ENCODE data around the gene LRFN3.
"Not testable (repeated sequence)": the region's sequence is repeated elsewhere in the genome, so short reads cannot be mapped to it uniquely, and the experiment has no call there.

The LRFN3 gene

GRCh38 chr19:35935911-35936737, at the start of gene LRFN3:
Gene LRFN3 (plus strand): TSS chr19:35936374. CDS start chr19:35939426, 3,052 bp downstream.
- peak in 1 of 2 donors; percentile 49 for DNase-seq (ENCODE audit: low read depth in 2 of 2)

DNA sequence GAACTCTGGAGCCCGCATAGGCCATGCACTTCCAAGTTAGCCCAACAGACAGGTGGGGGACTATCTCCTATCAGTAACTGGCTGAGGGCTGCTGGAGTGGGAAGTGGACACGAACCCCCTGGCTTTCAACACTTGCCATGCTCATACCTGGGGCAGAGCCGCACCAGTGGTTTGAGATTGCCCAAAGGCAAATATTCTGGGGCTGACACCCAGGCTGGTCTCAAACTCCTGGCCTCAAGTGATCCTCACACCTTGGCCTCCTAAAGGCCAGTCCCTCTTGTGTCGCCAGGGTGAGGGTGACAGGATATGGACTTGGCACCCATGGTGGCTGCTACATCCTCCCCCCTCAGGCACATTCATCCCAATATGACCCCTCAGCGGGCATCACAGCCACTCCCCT, 49.0 kb upstream of the LRFN3 start:
- no peak for DNase-seq (ENCODE audit: low read depth in 2 of 2)

GRCh38 chr19:35888398-35888797, 47.8 kb upstream of the LRFN3 start:
- DNase-seq (ENCODE audit: low read depth in 2 of 2) = no peak

DNA sequence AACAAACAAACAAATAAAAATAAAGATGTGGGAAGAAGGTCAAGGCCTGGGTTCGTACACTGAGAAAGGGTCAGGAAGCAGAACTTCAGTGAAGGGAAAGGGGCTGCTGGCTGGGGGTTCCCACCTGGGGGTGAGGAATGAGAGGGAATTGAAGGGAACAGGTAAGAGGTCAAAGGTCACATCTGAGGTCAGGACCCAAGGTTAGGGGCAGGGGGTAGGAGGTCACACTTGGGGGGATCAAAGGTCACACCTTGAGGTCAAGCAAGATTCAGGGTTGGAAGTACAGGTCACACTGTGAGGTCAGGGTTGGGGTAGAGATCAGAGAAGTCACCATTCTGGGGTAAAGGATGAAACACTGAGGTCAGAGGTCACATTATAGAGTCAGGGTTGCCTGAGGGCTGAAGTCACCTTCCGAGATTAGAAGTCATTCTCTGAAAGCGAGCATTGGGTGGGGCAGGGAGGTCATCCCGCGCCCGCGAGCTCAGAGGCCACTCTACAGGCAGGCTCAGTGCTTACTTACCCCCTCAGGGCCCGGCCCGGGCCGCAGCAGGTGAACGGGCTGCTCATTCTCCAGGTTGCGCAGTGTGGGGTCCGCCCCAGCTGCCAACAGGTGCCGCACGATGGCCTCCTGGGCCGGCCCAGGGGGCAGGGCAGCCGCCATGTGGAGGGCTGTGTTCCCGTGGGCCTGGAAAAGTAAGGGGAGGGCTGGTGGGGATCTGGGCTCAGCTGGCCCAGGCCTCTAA, 46.6 kb upstream of the LRFN3 start:
- DNase-seq (ENCODE audit: low read depth in 2 of 2) = no peak

GRCh38 chr19:35890113-35890650, 46.0 kb upstream of the LRFN3 start:
- no peak for DNase-seq (ENCODE audit: low read depth in 2 of 2)

DNA sequence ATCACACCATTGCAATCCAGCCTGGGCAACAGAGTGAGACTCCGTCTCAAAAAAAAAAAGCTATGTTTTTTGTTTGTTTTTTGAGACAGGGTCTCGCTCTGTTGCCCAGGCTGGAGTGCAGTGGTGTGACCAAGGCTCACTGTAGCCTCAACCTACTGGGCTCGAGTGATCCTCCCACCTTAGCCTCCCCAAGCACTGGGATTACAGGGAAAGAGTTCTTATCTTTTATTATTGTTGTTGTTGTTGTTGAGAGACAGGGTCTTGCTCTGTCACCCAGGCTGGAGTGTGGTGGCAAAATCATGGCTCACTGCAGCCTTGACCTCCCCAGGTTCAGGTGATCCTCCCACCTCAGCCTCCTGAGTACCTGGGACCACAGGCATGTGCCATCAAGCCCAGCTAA, 44.4 kb upstream of the LRFN3 start:
- DNase-seq (ENCODE audit: low read depth in 2 of 2) = not testable (repeated sequence)

DNA sequence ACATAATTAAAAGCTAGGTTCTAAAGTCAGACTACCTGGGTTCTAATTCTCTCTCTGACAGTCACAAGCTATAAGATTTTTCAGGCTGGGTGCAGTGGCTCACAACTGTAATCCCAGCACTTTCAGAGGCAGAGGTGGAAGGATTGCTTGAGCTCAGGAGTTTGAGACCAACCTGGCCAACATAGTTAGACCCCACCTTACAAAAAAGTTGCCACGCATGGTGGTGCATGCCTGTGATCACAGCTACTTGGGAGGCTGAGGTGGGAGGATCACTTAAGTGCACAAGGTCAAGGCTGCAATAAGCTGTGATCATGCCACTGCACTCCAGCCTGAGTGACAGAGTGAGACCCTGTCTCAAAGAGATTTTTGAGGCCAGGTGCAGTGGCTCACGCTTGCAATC, 41.8 kb upstream of the LRFN3 start:
- DNase-seq (ENCODE audit: low read depth in 2 of 2) = no peak

- DNase-seq (ENCODE audit: low read depth in 2 of 2) = no peak
Measured at GRCh38 chr19:35895911-35896642, 40.1 kb upstream of the LRFN3 start.

DNA sequence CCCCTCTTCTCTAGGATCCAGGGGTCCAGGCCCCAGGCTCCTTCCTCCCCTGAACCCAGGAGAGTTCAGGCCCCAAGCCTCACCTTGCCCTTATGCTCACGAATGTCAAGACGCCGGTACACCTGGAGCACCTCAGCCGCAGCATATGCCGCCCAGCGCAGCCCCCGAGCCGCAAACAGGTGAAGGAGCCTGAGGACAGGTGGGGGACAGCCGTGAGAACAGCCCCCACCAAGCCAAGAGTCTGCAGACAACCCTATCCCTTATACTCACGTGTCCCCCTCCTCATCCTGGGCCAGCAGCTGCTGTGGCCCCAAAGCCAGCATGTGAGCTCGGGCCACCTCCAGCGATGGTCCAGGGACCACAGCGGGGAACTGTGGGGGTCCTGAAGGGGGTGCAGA, 39.5 kb upstream of the LRFN3 start:
- DNase-seq (ENCODE audit: low read depth in 2 of 2) = no peak

GRCh38 chr19:35897706-35898451, 38.3 kb upstream of the LRFN3 start:
- no peak for DNase-seq (ENCODE audit: low read depth in 2 of 2)

- no peak for DNase-seq (ENCODE audit: low read depth in 2 of 2)
Measured at GRCh38 chr19:35898499-35898809, 37.7 kb upstream of the LRFN3 start.

- peak; percentile 81 to 90 for DNase-seq (ENCODE audit: low read depth in 2 of 2)
Measured at GRCh38 chr19:35899547-35900214, 36.5 kb upstream of the LRFN3 start.

DNA sequence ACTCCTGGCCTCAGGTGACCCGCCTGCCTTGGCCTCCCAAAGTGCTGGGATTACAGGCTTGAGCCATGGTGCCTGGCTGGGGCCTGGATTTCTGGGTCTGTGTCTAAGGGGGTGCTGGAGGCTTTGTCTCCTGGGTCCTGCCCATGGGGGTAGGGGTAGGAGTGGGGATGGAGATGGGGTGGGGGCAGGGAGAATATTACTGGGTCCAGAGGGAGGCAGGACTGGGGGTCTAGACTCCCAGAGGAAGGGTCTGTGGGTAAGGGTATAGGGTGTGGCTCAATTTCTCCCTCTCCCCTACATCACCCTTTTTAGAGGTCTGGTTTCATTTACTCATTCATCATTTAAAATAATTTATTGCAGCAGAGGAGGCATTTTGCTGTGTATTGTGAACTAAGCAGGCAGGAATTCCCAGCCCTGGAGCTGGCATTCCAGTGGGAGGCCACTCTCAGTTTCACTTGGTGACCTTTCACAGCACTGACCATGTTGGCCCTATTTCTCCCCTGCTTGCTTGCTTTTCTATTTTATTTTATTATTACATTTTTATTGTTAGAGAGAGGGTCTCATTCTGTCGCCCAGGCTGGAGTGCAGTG, 35.0 kb upstream of the LRFN3 start:
- no peak for DNase-seq (ENCODE audit: low read depth in 2 of 2)

DNA sequence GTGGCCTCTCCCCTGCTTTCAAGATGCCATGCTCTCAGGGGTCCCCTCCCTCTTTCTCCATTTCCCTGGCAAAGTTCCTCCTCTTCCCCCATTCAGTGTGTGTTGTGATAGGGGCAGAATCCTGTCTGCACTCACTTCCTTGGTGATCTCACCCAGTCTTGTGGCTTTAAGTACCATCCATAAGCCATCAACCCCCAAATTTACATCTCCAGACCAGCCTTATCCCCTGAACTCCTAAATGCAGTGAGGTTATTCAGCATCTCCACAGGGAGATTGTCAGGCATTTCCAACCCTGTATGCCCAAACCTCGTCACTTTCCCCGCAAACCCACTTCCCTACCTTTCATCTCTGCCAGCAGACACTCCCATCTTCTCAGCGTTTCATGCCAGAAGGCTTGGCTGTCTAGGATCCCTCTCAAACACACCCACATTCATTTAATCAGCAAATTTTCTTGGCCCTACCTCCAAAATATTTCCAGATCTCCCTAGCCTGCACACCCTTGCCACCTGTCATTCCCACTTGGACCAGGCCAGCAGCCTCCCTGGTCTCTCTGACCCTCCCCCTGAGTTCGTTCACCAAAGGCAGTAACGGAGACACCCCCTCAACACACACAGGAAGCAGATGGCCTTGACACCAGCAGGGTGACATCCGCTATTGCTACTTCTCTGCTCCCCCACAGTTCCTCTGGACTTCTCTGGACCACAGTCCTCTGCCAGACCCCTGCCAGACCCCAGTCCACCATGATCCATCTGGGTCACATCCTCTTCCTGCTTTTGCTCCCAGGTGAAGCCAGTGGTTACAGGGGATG, 34.1 kb upstream of the LRFN3 start, which contains the start of gene HCST:
Gene HCST, plus strand, starts transcription at position 676 of the 808 bp plus-strand sequence. Its CDS starts 65 bp downstream, at position 741.
- peak in 1 of 2 donors; percentile 36 for DNase-seq (ENCODE audit: low read depth in 2 of 2)

DNA sequence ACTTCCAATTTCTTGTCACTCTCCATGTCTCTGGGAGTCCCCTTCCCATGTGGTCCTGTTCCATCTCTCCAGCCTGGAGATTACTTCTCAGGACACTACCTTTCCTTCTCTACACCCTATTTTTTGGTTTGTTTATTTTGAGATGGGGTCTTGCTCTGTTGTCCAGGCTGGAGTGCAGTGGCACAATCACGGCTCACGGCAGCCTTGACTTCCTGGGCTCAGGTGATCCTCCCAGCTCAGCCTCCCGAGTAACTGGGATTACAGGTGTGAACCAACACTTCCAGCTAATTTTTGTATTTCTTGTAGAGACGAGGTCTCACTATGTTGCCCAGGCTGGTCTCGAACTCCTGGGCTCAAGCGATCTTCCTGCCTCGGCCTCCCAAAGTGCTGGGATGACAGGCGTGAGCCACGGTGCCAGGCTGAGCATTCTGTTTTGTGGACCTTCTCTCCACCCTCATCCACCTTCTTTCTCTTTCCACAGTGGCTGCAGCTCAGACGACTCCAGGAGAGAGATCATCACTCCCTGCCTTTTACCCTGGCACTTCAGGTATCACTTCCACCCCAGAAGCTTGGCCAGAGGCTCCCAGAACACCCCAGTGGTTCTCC, 33.2 kb upstream of the LRFN3 start:
- DNase-seq (ENCODE audit: low read depth in 2 of 2) = no peak

- DNase-seq (ENCODE audit: low read depth in 2 of 2) = peak; percentile 90 to 92
Measured at GRCh38 chr19:35903550-35904179, 32.5 kb upstream of the LRFN3 start.

DNA sequence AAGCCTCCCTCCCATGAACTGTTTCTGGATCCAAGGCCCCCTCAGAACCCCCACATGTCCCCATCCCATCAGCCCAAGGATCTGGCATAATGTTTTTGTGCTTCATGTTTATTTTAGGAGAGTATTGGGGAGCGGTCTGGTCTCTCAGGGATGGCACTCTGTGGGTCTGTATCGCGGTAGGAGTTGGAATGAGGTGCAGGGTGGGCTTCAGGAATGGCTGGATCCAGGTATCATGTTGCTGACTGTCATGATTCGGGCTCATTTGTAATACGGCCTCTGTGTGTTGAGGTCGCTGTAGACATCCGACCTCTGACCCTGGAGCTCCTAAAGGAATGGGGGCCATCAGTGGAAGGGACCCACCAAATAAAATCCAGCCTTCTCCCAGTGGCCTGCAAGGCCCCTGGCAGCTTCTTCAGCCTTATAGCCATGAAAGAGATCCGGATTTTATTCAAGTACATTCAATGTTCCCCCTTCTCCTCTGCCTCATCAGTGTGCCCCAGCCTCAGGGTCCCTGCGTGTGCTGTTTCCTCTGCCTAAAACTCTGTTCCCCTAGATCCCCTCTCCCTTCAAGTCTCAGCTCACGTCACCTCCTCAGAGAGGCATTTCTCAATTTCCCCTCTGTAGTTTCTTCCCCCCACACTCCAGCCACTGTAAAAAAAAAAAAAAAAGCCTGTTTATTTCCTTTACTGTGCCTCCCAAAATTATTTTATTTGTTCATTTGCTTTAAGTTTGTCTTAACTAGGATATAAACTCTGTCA, 31.7 kb upstream of the LRFN3 start:
- no peak for DNase-seq (ENCODE audit: low read depth in 2 of 2)

DNA sequence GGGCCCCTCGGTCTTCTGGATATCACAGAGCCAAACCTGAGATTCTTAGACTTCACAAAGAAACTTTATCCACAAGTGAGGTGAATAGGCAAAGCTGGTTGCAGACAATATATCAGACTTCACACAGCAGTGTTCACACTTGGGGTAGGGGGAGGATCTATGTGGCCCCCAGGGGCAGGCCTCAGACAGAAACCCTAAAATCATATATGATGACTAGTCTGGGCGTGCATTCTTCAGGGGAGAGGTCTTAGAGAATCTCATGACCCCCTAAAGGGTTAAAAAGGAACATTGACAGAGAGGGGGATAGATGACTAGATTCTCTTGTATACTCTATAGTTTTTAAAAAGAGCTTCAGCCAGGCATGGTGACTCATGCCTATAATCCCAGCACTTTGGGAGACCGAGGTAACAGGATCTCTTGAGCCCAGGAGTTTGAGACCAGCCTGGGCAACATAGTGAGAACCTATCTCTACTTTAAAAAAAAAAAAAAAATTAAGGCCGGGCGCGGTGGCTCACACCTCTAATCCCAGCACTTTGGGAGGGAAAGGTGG, 30.9 kb upstream of the LRFN3 start:
- DNase-seq (ENCODE audit: low read depth in 2 of 2) = no peak
